IMR-90 (cell line): ENCODE data around the gene EHF. TPM values are rescaled to one million over a fixed set of nuclear protein-coding genes. Genes with fewer than 3 reads are reported as not detected.

Source experiments
- ATAC-seq: fragments of 200-7000 bp; cut with Tn5 transposase; 2 replicates; pipeline ENCODE4 v1.9.1; 2020; ENCODE audit warnings: low read depth, mild to moderate bottlenecking, moderate library complexity
- BruUV-seq: library from RNA; stranded (reverse); fragments of 400-500 nt; replicated peaks from 2 replicates; lab custom pipeline; 2021; lab: Mats Ljungman, UMichigan
- CTCF ChIA-PET: fragments of 300-600 bp; formaldehyde crosslinking; extraction: SDS; loops from one replicate; lab custom pipeline; 2021; ENCODE audit warnings: antibody characterized with exemption; lab: Yijun Ruan, JAX
- POLR2A ChIA-PET: fragments of 300-600 bp; sonication (Branson Sonifier 250); formaldehyde crosslinking; loops from one replicate; lab custom pipeline; 2022; ENCODE audit warnings: antibody characterized with exemption; ENCODE audit not compliant: unreplicated experiment; lab: Charles Lee
- DNase-seq: peaks from one replicate; pipeline ENCODE4 v3.0.0; 2013
- H2AFZ ChIP-seq: replicated peaks from 2 replicates; pipeline ENCODE3; 2013; ENCODE audit warnings: low read length, mild to moderate bottlenecking; ENCODE audit not compliant: poor library complexity
- H2AK5ac ChIP-seq: 2 replicates; pipeline ENCODE4 v1.6.1; 2013; ENCODE audit warnings: low read depth, low read length, inconsistent platforms
- H2AK9ac ChIP-seq: replicated peaks from 2 replicates; pipeline ENCODE3; 2013; ENCODE audit warnings: mild to moderate bottlenecking, low read depth, low read length, moderate library complexity; ENCODE audit not compliant: poor library complexity
- H2BK120ac ChIP-seq: 2 replicates; pipeline ENCODE4 v1.6.1; 2013; ENCODE audit warnings: low read depth, low read length, inconsistent platforms
- H2BK15ac ChIP-seq: 3 replicates; pipeline ENCODE4 v1.6.1; 2013; ENCODE audit warnings: low read depth, low read length, inconsistent platforms
- H2BK20ac ChIP-seq: 2 replicates; pipeline ENCODE4 v1.6.1; 2013; ENCODE audit warnings: low read depth, mild to moderate bottlenecking, inconsistent platforms, low read length, moderate library complexity
- H2BK5ac ChIP-seq: 2 replicates; pipeline ENCODE4 v1.6.1; 2013; ENCODE audit warnings: mild to moderate bottlenecking, low read depth, low read length, inconsistent platforms; ENCODE audit not compliant: poor library complexity, severe bottlenecking
- H3K14ac ChIP-seq: replicated peaks from 2 replicates; pipeline ENCODE4 v1.6.1; 2013; ENCODE audit warnings: low read depth, low read length, inconsistent platforms
- H3K18ac ChIP-seq: 2 replicates; pipeline ENCODE4 v1.6.1; 2013; ENCODE audit warnings: low read depth, low read length, control low read depth
- H3K23ac ChIP-seq: 2 replicates; pipeline ENCODE4 v1.6.1; 2013; ENCODE audit warnings: low read depth, low read length, inconsistent platforms
- H3K27ac ChIP-seq: 2 replicates; pipeline ENCODE4 v1.5.1; 2013; ENCODE audit warnings: mild to moderate bottlenecking, control low read depth, low read length; ENCODE audit not compliant: insufficient read depth
- H3K27me3 ChIP-seq: 2 replicates; pipeline ENCODE4 v1.6.1; 2013; ENCODE audit warnings: low read length; ENCODE audit not compliant: control insufficient read depth, insufficient read depth
- H3K36me3 ChIP-seq: 2 replicates; pipeline ENCODE4 v1.6.1; 2013; ENCODE audit warnings: low read length, mixed read lengths; ENCODE audit not compliant: control insufficient read depth, insufficient read depth
- H3K4ac ChIP-seq: 2 replicates; pipeline ENCODE4 v1.6.1; 2013; ENCODE audit warnings: low read depth, low read length, inconsistent platforms
- H3K4me1 ChIP-seq: 2 replicates; pipeline ENCODE4 v1.6.1; 2013; ENCODE audit warnings: low read length, mixed read lengths; ENCODE audit not compliant: control insufficient read depth, insufficient read depth
- H3K4me2 ChIP-seq: 2 replicates; pipeline ENCODE4 v1.6.1; 2013; ENCODE audit warnings: low read depth, mild to moderate bottlenecking, control low read depth, low read length, moderate library complexity
- H3K4me3 ChIP-seq: 2 replicates; pipeline ENCODE4 v1.5.1; 2013; ENCODE audit warnings: low read depth, mild to moderate bottlenecking, control low read depth, low read length, moderate library complexity; ENCODE audit not compliant: insufficient read depth
- H3K56ac ChIP-seq: 2 replicates; pipeline ENCODE4 v1.6.1; 2013; ENCODE audit warnings: low read length, inconsistent platforms; ENCODE audit not compliant: insufficient read depth; ENCODE audit errors: extremely low read depth
- H3K79me1 ChIP-seq, 2 experiments: 2 replicates each; pipeline ENCODE4 v1.6.1; 2013; ENCODE audit warnings: low read length in 2 of 2, inconsistent platforms in 1 of 2, low read depth in 1 of 2
- H3K9ac ChIP-seq: 2 replicates; pipeline ENCODE4 v1.6.1; 2013; ENCODE audit warnings: low read depth, low read length, control low read depth
- H3K9me1 ChIP-seq: 2 replicates; pipeline ENCODE4 v1.6.1; 2013; ENCODE audit warnings: low read length, inconsistent platforms; ENCODE audit not compliant: insufficient read depth
- H3K9me3 ChIP-seq: 2 replicates; pipeline ENCODE4 v1.6.1; 2013; ENCODE audit warnings: low read length; ENCODE audit not compliant: control insufficient read depth, insufficient read depth
- H4K20me1 ChIP-seq: 2 replicates; pipeline ENCODE4 v1.6.1; 2013; ENCODE audit warnings: low read length, inconsistent platforms; ENCODE audit not compliant: insufficient read depth
- H4K5ac ChIP-seq: 2 replicates; pipeline ENCODE4 v1.6.1; 2013; ENCODE audit warnings: mild to moderate bottlenecking, low read depth, low read length, control low read depth
- H4K8ac ChIP-seq, 2 experiments: 2 replicates each; pipeline ENCODE4 v1.6.1; 2013; ENCODE audit warnings: low read depth in 2 of 2, low read length in 2 of 2, control low read depth in 1 of 2, inconsistent platforms in 1 of 2
- H4K91ac ChIP-seq: 2 replicates; pipeline ENCODE4 v1.6.1; 2013; ENCODE audit warnings: low read depth, low read length, inconsistent platforms; ENCODE audit not compliant: insufficient read depth
- BHLHE40 ChIP-seq: fragments of 150-350 bp; IDR thresholded peaks from 2 replicates; pipeline ENCODE4 v1.6.1; 2016; ENCODE audit warnings: mild to moderate bottlenecking, low read depth, low read length
- CEBPB ChIP-seq: IDR thresholded peaks from 2 replicates; pipeline ENCODE4 v1.6.1; 2012; ENCODE audit warnings: low read depth, low read length, improper control_type of control experiment
- ELK1 ChIP-seq: fragments of 150-350 bp; IDR thresholded peaks from 2 replicates; pipeline ENCODE4 v1.6.1; 2016; ENCODE audit warnings: low read depth, mild to moderate bottlenecking, low read length, moderate library complexity, borderline replicate concordance
- FOS ChIP-seq: fragments of 150-350 bp; IDR thresholded peaks from 2 replicates; pipeline ENCODE4 v1.6.1; 2016; ENCODE audit warnings: low read depth, low read length
- MAFK ChIP-seq: IDR thresholded peaks from 2 replicates; pipeline ENCODE4 v1.6.1; 2012; ENCODE audit warnings: low read depth, low read length, improper control_type of control experiment
- MAZ ChIP-seq: IDR thresholded peaks from 2 replicates; pipeline ENCODE4 v1.6.1; 2012; ENCODE audit warnings: low read depth, mild to moderate bottlenecking, low read length, improper control_type of control experiment, moderate library complexity, borderline replicate concordance
- NFE2L2 ChIP-seq: fragments of 150-350 bp; IDR thresholded peaks from 2 replicates; pipeline ENCODE4 v1.6.1; 2016; ENCODE audit warnings: low read depth, mild to moderate bottlenecking, low read length
- POLR2A ChIP-seq: IDR thresholded peaks from 2 replicates; pipeline ENCODE4 v1.6.1; 2012; ENCODE audit warnings: mild to moderate bottlenecking, low read depth, low read length
- RFX5 ChIP-seq: IDR thresholded peaks from 2 replicates; pipeline ENCODE4 v1.8.0; 2012; ENCODE audit warnings: low read depth, mild to moderate bottlenecking, low read length, moderate library complexity
- SMC3 ChIP-seq: fragments of 150-350 bp; IDR thresholded peaks from 2 replicates; pipeline ENCODE4 v1.6.1; 2016; ENCODE audit warnings: low read depth, mild to moderate bottlenecking, antibody characterized with exemption, low read length, moderate library complexity
- WGBS, 2 experiments: methylation state at CpG; one replicate each; pipeline versions ENCODE4 v1.1.5 to v1.1.7; 2013; ENCODE audit warnings: missing lambda C conversion rate in 2 of 2; ENCODE audit not compliant: insufficient read length in 1 of 2; ENCODE audit errors: extremely low coverage in 2 of 2; 5-methylcytosine and 5-hydroxymethylcytosine counted together
- dilution Hi-C: fragments of 300-500 bp; cut with HindIII; formaldehyde crosslinking; loops from one replicate; pipeline ENCODE4 v1.14.3; 2018; ENCODE audit warnings: low sequenced_read_pairs; ENCODE audit not compliant: unreplicated experiment
- in situ Hi-C: fragments of 300-500 bp; cut with MboI; formaldehyde crosslinking; loops from 3 replicates; pipeline ENCODE4 v1.14.3; 2019; ENCODE audit warnings: low sequenced_read_pairs, inconsistent platforms, mixed read lengths
- intact Hi-C: fragments of 100-400 bp; cut with micrococcal nuclease; formaldehyde crosslinking; loops from 2 replicates; pipeline ENCODE4 v1.10.0; 2022
- polyA plus RNA-seq, 3 experiments: library from polyadenylated mRNA; depleted of rRNA; stranded (reverse); fragments of >200 nt; gene quantifications; 2 replicates each; pipeline ENCODE4 v1.2.3, GENCODE V29; 2012; ENCODE audit warnings: low replicate concordance in 1 of 3
- total RNA-seq: library from RNA; depleted of rRNA; stranded (reverse); fragments of >200 nt; gene quantifications from 2 replicates; pipeline ENCODE4 v1.2.3, GENCODE V29; 2012
- TF ChIP-seq, protein P1 (sequence below): conservative IDR thresholded peaks from 2 replicates; pipeline ENCODE4 v1.5.1; 2012; ENCODE audit warnings: mild to moderate bottlenecking, low read depth, low read length, improper control_type of control experiment
- TF ChIP-seq, protein P2 (sequence below): fragments of 150-350 bp; IDR thresholded peaks from 2 replicates; pipeline ENCODE4 v1.6.1; 2017; ENCODE audit warnings: mild to moderate bottlenecking, antibody characterized with exemption, low read length, low read depth

The EHF gene
- total and polyA plus RNA-seq, 2 of the 4 experiments (the other 2 are of a cell fraction), result under 0.01 TPM; not detected in 1

DNA sequence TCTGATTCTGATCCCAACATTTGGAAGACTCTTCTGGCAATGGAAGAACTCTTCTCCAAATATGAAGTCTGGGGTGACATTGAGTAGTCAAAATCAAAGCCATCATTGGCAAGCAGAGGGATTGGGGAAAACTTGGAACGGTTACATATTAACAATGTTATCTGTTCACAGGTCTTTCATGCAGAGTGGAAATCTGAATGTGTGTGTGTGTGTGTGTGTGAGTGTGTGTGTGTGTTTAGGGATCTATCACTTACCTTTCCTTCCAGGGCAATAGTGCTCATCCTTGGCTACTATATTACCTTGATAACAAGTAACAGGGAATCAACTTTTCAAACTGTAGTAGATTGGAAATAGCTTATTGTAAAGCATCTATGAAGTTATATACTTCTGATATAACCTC is 55.3 kb downstream of the EHF start:
- no peak overlapping the region for H2AK9ac ChIP-seq
- ChIA-PET CTCF (no interaction called here), POLR2A (interaction anchor here (0.5 kb wide), 1 partner anchor 242 kb away, joined by 5 read pairs; no protein-coding TSS in a partner anchor)
- BruUV-seq, result no TSS peak
- H2AFZ ChIP-seq, result no peak overlapping the region
- peaks cover 4% of the 10 kb centered on the region; the same call in 1 of the 2 replicates for H3K4me1 ChIP-seq
- H2BK120ac ChIP-seq, result no peak overlapping the region
- WGBS, 2 experiments, result no CpG with 5 or more reads among the region's 1 CpG
- no peak overlapping the region for H3K56ac ChIP-seq
- no peak overlapping the region for H4K5ac ChIP-seq
- no peak overlapping the region for H2BK20ac ChIP-seq
- no peaks in the 10 kb centered on the region for H3K36me3 ChIP-seq
- no peak overlapping the region for H3K4me2 ChIP-seq
- H3K9me3 ChIP-seq, result no peaks in the 10 kb centered on the region
- H2AK5ac ChIP-seq, result no peak overlapping the region
- H3K14ac ChIP-seq, result no peak overlapping the region
- peaks cover 4% of the 10 kb centered on the region for H3K9me1 ChIP-seq
- DNase-seq (no peak), ATAC-seq (no peak)
- H3K4me3 ChIP-seq, result no peak overlapping the region
- dilution Hi-C loops, result no loop called here
- H3K27me3 ChIP-seq, result no peaks in the 10 kb centered on the region
- no peak overlapping the region for H2BK5ac ChIP-seq
- no peak overlapping the region for H2BK15ac ChIP-seq
- no peak overlapping the region for H4K91ac ChIP-seq
- TF ChIP-seq, protein P1, sequence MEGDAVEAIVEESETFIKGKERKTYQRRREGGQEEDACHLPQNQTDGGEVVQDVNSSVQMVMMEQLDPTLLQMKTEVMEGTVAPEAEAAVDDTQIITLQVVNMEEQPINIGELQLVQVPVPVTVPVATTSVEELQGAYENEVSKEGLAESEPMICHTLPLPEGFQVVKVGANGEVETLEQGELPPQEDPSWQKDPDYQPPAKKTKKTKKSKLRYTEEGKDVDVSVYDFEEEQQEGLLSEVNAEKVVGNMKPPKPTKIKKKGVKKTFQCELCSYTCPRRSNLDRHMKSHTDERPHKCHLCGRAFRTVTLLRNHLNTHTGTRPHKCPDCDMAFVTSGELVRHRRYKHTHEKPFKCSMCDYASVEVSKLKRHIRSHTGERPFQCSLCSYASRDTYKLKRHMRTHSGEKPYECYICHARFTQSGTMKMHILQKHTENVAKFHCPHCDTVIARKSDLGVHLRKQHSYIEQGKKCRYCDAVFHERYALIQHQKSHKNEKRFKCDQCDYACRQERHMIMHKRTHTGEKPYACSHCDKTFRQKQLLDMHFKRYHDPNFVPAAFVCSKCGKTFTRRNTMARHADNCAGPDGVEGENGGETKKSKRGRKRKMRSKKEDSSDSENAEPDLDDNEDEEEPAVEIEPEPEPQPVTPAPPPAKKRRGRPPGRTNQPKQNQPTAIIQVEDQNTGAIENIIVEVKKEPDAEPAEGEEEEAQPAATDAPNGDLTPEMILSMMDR, result no peak
- no peak for TF ChIP-seq NFE2L2
- no peak for TF ChIP-seq ELK1
- TF ChIP-seq MAZ, result no peak
- TF ChIP-seq CEBPB, result no peak
- TF ChIP-seq POLR2A, result no peak
- no peak for TF ChIP-seq SMC3
- TF ChIP-seq RFX5, result no peak
- TF ChIP-seq BHLHE40, result no peak
- no peak for TF ChIP-seq FOS
- no peak for TF ChIP-seq MAFK
- TF ChIP-seq, protein P2, sequence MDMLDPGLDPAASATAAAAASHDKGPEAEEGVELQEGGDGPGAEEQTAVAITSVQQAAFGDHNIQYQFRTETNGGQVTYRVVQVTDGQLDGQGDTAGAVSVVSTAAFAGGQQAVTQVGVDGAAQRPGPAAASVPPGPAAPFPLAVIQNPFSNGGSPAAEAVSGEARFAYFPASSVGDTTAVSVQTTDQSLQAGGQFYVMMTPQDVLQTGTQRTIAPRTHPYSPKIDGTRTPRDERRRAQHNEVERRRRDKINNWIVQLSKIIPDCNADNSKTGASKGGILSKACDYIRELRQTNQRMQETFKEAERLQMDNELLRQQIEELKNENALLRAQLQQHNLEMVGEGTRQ, result no peak
- H3K18ac ChIP-seq, result no peak overlapping the region
- H3K4ac ChIP-seq, result no peak overlapping the region
- no peaks in the 10 kb centered on the region for H4K20me1 ChIP-seq
- no peak overlapping the region for H4K8ac ChIP-seq
- no peak overlapping the region for H3K23ac ChIP-seq
- no peak overlapping the region for H3K9ac ChIP-seq
- H3K79me1 ChIP-seq, result no peaks in the 10 kb centered on the region
- in situ Hi-C loops, result no loop called here
- intact Hi-C loops, result no loop called here
- no peak overlapping the region for H3K27ac ChIP-seq
